Peyer's patch (tissue), 4 donors: ENCODE results near the gene MAST2.

ENCODE experiments used
- POLR2A ChIP-seq, 2 donors: fragments of 450-650 bp; IDR thresholded peaks; one replicate each; pipeline ENCODE4 v1.5.1; 2017; ENCODE audit warnings: antibody characterized with exemption in 2 of 2, mild to moderate bottlenecking in 2 of 2, moderate library complexity in 2 of 2
- TF ChIP-seq, protein P1 (sequence below), 6 experiments: fragments of 450-650 bp in 4 of 6; fragments of 200-600 bp in 2 of 6; sonication (generic) in 1 of 6; IDR thresholded peaks; one replicate each; pipeline ENCODE4 v1.5.1; 2017 to 2019; ENCODE audit warnings: antibody characterized with exemption in 6 of 6, mild to moderate bottlenecking in 3 of 6, moderate library complexity in 1 of 6

DNA sequence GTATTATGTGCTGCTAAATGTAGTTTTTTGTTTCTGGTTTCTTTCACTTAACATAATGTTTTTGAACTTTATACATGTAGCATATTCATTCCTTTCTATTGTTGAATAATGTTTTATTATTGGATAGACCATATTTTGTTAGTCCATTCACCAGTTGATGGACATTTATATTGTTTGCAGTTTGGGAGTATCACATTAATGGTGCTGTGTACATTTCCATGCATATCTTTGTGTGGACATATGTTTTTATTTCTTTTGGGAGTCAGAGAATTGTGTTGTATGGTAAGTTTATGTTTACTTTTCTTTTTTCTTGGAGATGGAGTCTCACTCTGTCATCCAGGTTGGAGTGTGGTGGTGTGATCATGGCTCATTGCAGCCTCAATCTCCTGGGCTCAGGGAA, 134.6 kb downstream of the MAST2 start:
- TF ChIP-seq, protein P1, sequence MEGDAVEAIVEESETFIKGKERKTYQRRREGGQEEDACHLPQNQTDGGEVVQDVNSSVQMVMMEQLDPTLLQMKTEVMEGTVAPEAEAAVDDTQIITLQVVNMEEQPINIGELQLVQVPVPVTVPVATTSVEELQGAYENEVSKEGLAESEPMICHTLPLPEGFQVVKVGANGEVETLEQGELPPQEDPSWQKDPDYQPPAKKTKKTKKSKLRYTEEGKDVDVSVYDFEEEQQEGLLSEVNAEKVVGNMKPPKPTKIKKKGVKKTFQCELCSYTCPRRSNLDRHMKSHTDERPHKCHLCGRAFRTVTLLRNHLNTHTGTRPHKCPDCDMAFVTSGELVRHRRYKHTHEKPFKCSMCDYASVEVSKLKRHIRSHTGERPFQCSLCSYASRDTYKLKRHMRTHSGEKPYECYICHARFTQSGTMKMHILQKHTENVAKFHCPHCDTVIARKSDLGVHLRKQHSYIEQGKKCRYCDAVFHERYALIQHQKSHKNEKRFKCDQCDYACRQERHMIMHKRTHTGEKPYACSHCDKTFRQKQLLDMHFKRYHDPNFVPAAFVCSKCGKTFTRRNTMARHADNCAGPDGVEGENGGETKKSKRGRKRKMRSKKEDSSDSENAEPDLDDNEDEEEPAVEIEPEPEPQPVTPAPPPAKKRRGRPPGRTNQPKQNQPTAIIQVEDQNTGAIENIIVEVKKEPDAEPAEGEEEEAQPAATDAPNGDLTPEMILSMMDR (IDR thresholded peaks at IDR 0.05), result no peak
- TF ChIP-seq POLR2A (IDR thresholded peaks at IDR 0.05), result no peak
